ENCODE measurements around the gene ZBTB16.

The ZBTB16 gene

GRCh38 chr11:114259551-114259983 is 200.1 kb downstream of the ZBTB16 start (continued):
- TF ChIP-seq SALL2 (tag by site-specific recombination; IDR thresholded peaks at IDR 0.05; ENCODE audit: borderline replicate concordance) (no peak), ZNF768 (tag by site-specific recombination; IDR thresholded peaks at IDR 0.05) (no peak), ZNF600 (tag by site-specific recombination; IDR thresholded peaks at IDR 0.05) (no peak), ZNF639 (tag by site-specific recombination; IDR thresholded peaks at IDR 0.05) (0 out of 2 replicates have a peak, but pooled peaks have one; percentile 23), OSR2 (tag by site-specific recombination; IDR thresholded peaks at IDR 0.05) (peak; percentile 93), HIC1 (tag by site-specific recombination; IDR thresholded peaks at IDR 0.05) (peak; percentile 39; the same call in 1 of the 2 replicates), ZNF654 (tag by site-specific recombination; IDR thresholded peaks at IDR 0.05; ENCODE audit: low read depth) (no peak), ZNF449 (tag by site-specific recombination; IDR thresholded peaks at IDR 0.05) (peak; percentile 31; the same call in 1 of the 2 replicates), WT1 (tag by site-specific recombination; IDR thresholded peaks at IDR 0.05) (peak; percentile 97), ZNF114 (tag by site-specific recombination; IDR thresholded peaks at IDR 0.05) (no peak), ZBTB8A (tag by site-specific recombination; IDR thresholded peaks at IDR 0.05) (0 out of 2 replicates have a peak, but pooled peaks have one; percentile 25), ZSCAN30 (tag by site-specific recombination; IDR thresholded peaks at IDR 0.05) (no peak), ZNF777 (tag by site-specific recombination; IDR thresholded peaks at IDR 0.05; ENCODE audit: borderline replicate concordance) (no peak), ZBTB44 (tag by site-specific recombination; IDR thresholded peaks at IDR 0.05) (peak; percentile 64), ZNF394 (tag by site-specific recombination; IDR thresholded peaks at IDR 0.05; ENCODE audit: borderline replicate concordance) (no peak), ZNF571 (tag by site-specific recombination; IDR thresholded peaks at IDR 0.05) (no peak), ZNF561 (tag by site-specific recombination; IDR thresholded peaks at IDR 0.05; ENCODE audit: borderline replicate concordance) (no peak), GLIS2 (tag by site-specific recombination; IDR thresholded peaks at IDR 0.05) (0 out of 2 replicates have a peak, but pooled peaks have one; percentile 31), YY2 (tag by site-specific recombination; IDR thresholded peaks at IDR 0.05) (no peak), ZNF558 (tag by site-specific recombination; IDR thresholded peaks at IDR 0.05) (no peak), ZNF423 (tag by site-specific recombination; IDR thresholded peaks at IDR 0.05) (peak; percentile 88), BCL6B (tag by site-specific recombination; IDR thresholded peaks at IDR 0.05) (no peak), ZNF645 (tag by site-specific recombination; IDR thresholded peaks at IDR 0.05) (no peak), IKZF3 (tag by site-specific recombination; IDR thresholded peaks at IDR 0.05) (no peak; the same call in 1 of the 2 replicates), ZIC2 (tag by site-specific recombination; IDR thresholded peaks at IDR 0.05) (peak; percentile 95), ZNF214 (tag by site-specific recombination; IDR thresholded peaks at IDR 0.05; ENCODE audit: borderline replicate concordance) (no peak), ZNF26 (tag by site-specific recombination; IDR thresholded peaks at IDR 0.05) (no peak)

Measured in HEK293 (cell line).